Calu3 (cell line): ENCODE measurements around the gene SMAP1. TPM values are rescaled to one million over a fixed set of nuclear protein-coding genes. Genes with fewer than 3 reads are reported as not detected.

Source experiments
- BruUV-seq: library from RNA; stranded (reverse); fragments of 400-500 nt; replicated peaks from 2 replicates; lab custom pipeline; 2021; lab: Mats Ljungman, UMichigan
- CTCF ChIA-PET: fragments of 300-600 bp; sonication (Branson Sonifier 250); formaldehyde crosslinking; loops from one replicate; lab custom pipeline; 2022; ENCODE audit warnings: antibody characterized with exemption; lab: Charles Lee
- DNase-seq: peaks from one replicate; pipeline ENCODE4 v3.0.0; 2022
- H3K27ac Mint-ChIP-seq: one replicate; pipeline ENCODE4 v1.8.0; 2022; ENCODE audit warnings: mixed read lengths; ENCODE audit not compliant: unreplicated experiment
- H3K27me3 Mint-ChIP-seq: one replicate; pipeline ENCODE4 v1.8.0; 2022; ENCODE audit warnings: mixed read lengths; ENCODE audit not compliant: unreplicated experiment
- H3K36me3 Mint-ChIP-seq: one replicate; pipeline ENCODE4 v1.8.0; 2022; ENCODE audit warnings: mild to moderate bottlenecking, moderate library complexity, mixed read lengths; ENCODE audit not compliant: insufficient read depth, unreplicated experiment
- H3K4me1 Mint-ChIP-seq: one replicate; pipeline ENCODE4 v1.8.0; 2022; ENCODE audit warnings: mild to moderate bottlenecking, low read depth, mixed read lengths; ENCODE audit not compliant: unreplicated experiment
- H3K4me3 Mint-ChIP-seq: one replicate; pipeline ENCODE4 v1.8.0; 2022; ENCODE audit warnings: mild to moderate bottlenecking, low read depth, moderate library complexity, mixed read lengths; ENCODE audit not compliant: unreplicated experiment
- H3K9me3 Mint-ChIP-seq: one replicate; pipeline ENCODE4 v1.8.0; 2022; ENCODE audit warnings: low read depth, mixed read lengths; ENCODE audit not compliant: unreplicated experiment
- CTCF ChIP-seq: fragments of 200-600 bp; IDR thresholded peaks from one replicate; pipeline ENCODE4 v1.8.0; 2022; ENCODE audit warnings: antibody characterized with exemption; ENCODE audit not compliant: unreplicated experiment
- intact Hi-C: fragments of 100-400 bp; cut with micrococcal nuclease; formaldehyde crosslinking; loops from one replicate; pipeline ENCODE4 v1.10.0; 2022; ENCODE audit not compliant: unreplicated experiment
- total RNA-seq: library from RNA; stranded (reverse); gene quantifications from 2 replicates; pipeline ENCODE4 v1.2.3, GENCODE V29; 2022

Gene SMAP1
- total RNA-seq, 1 experiment from 2014 or later, result 35.7 TPM

DNA sequence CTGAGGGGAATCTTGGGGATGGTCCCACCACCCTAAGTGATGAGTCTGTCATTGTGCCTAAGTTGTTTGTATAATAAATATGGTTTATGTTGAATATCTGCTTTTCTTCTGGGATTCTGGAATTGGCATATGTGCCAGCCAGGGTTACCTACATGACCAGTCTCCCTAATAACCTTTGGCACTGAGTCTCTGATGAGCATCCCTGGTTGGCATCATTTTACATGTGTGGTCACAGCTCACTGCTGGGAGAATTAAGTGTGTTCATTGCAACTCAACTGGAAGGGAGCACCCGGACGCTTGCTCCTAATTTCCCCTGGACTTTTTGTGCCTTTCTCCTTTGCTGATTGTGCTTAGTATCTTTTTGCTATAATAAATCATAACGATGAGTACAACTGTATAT lies 8.1 kb downstream of the SMAP1 start:
- H3K9me3 Mint-ChIP-seq, result no peaks in the 10 kb centered on the region
- H3K4me1 Mint-ChIP-seq, result peaks cover 48% of the 10 kb centered on the region
- CTCF ChIA-PET, result no interaction called here
- H3K27ac Mint-ChIP-seq, result no peak overlapping the region
- intact Hi-C loops, result no loop called here
- no TSS peak for BruUV-seq
- DNase-seq, result no peak
- H3K4me3 Mint-ChIP-seq, result no peak overlapping the region
- no peak for TF ChIP-seq CTCF
- no peaks in the 10 kb centered on the region for H3K27me3 Mint-ChIP-seq
- H3K36me3 Mint-ChIP-seq, result no peaks in the 10 kb centered on the region

DNA sequence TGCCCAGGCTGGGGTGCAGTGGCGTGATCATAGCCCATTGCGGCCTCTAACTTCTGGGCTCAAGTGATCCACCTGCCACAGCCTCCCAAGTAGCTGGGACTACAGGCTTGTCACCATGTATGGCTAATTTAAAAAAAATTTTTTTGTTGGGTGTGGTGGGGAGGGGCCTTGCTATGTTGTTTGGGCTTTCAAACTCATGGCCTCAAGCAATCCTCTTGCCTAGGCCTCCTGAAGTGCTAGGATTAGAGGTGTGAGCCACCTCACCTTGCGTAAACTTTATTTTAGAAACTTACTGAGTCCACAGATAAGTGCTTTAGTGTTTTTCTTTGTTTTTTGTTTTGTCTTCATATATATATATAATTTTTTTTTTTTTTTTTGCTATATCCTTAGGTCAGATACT lies 9.1 kb downstream of the SMAP1 start:
- H3K4me1 Mint-ChIP-seq, result peaks cover 38% of the 10 kb centered on the region
- DNase-seq, result no peak
- BruUV-seq, result no TSS peak

GRCh38 chr6:70680396-70680795 lies 12.7 kb downstream of the SMAP1 start:
- no peak for TF ChIP-seq CTCF
- peaks cover 31% of the 10 kb centered on the region for H3K4me1 Mint-ChIP-seq
- no peaks in the 10 kb centered on the region for H3K36me3 Mint-ChIP-seq
- no peak overlapping the region for H3K4me3 Mint-ChIP-seq
- no peaks in the 10 kb centered on the region for H3K27me3 Mint-ChIP-seq
- H3K9me3 Mint-ChIP-seq, result no peaks in the 10 kb centered on the region
- CTCF ChIA-PET, result interaction anchor here (0.6 to 1.9 kb wide), 2 partner anchors 12 to 106 kb away, joined by 3 to 5 read pairs; partner anchors contain the start of gene SMAP1
- H3K27ac Mint-ChIP-seq, result no peak overlapping the region
- intact Hi-C loops, result no loop called here
- no peak for DNase-seq
- BruUV-seq, result no TSS peak

More for the DNA sequence above, 9.1 kb downstream of the SMAP1 start:
- intact Hi-C loops, result no loop called here
- H3K4me3 Mint-ChIP-seq, result no peak overlapping the region
- no peak overlapping the region for H3K27ac Mint-ChIP-seq
- TF ChIP-seq CTCF, result no peak
- no peaks in the 10 kb centered on the region for H3K27me3 Mint-ChIP-seq
- CTCF ChIA-PET, result interaction anchor here (0.6 kb wide), 1 partner anchor 24 kb away, joined by 3 read pairs; no protein-coding TSS in a partner anchor
- H3K36me3 Mint-ChIP-seq, result no peaks in the 10 kb centered on the region
- H3K9me3 Mint-ChIP-seq, result no peaks in the 10 kb centered on the region

DNA sequence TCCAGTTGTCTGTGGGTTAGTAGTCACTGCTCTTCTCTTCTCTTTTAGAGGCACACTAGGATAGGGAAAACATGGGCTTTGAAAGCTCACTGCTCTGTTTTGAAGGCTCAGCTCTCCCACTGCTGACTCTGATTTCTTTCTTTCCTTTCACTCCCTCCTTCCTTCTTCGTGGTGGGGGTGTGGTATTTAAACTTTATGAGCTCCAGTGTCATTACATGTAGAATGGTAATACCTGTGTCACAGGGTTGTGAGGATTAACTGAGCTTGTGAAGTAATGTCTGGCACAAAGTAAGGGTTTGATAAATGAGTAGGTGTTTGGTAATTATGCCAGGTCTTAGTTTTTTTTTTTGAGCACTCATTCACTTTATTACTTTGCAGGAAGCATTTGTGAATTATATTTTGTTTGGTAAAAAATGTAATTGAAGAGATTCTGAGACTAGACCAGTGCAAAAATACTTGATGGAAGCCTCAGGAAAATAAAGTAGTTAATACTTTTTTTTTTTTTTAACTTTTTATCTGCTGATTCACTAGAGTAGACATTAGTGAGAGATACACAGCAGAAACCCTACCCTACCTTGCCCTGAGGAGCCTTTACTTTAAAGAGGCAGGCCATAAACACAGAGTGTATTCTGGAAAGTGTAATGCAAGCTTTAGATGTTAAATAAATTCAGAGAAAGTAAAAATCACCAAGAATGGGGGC lies 17.3 kb downstream of the SMAP1 start:
- Mint-ChIP-seq H3K27ac (peak overlapping the region; percentile 31), H3K4me3 (peak overlapping the region; percentile 25), H3K9me3 (no peaks in the 10 kb centered on the region), H3K36me3 (no peaks in the 10 kb centered on the region), H3K4me1 (peaks cover 23% of the 10 kb centered on the region), H3K27me3 (no peaks in the 10 kb centered on the region)
- BruUV-seq, result no TSS peak
- DNase-seq, result no peak
- TF ChIP-seq CTCF, result no peak
- CTCF ChIA-PET, result interaction anchor here (0.6 to 1.9 kb wide), 6 partner anchors 10 to 464 kb away, joined by 3 to 10 read pairs (median 4); partner anchors contain the start of gene SMAP1
- intact Hi-C loops, result no loop called here
